ENCODE data around the gene MSRB1. TPM values are rescaled to one million over a fixed set of nuclear protein-coding genes. Genes with fewer than 3 reads are reported as not detected.
"Not testable (repeated sequence)": the region's sequence is repeated elsewhere in the genome, so short reads cannot be mapped to it uniquely, and the experiment has no call there.

Gene MSRB1
- total RNA-seq, 2 experiments from 2014 or later = 13.2 to 13.9 TPM

DNA sequence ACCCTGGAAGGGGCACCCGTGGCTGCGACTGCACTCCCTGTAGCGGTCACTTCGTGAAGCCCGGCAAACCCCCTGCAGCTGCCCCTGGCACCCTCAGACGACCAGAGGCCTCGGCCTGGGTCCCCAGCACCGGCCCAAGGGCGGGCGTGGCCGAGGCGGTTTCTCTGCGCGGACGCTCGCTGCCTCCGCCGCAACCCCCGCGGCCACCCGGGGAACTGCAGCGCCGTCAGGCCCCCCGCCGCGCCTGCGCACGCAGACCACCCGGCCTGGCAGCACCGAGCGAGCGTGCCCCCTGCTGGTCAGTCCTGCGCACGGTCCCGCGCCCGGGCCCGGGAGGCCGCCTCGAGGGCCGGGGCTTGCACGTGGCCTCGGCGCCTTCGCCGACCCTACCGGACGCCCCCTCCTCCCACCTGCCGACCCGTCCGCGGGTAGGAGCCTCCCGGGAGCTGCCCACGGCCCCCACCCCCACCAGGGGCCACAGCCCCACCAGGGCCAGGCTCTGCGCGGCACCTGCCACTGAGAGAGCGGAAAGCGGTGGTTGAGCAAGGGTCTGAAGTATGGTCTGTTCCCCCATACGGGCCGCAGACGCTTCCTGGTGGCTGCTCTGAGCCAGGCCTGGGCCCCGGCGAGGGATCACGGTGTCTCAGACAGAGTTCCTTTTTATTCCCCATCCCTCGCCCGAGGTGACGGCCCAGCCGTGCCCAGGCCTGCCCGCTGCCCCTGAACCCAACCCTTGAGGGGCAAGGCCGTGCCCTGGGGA is 13.2 kb downstream of the MSRB1 start:
- peaks cover 4% of the 10 kb centered on the region for H3K27me3 Mint-ChIP-seq (ENCODE audit: low read depth)
- H3K27ac Mint-ChIP-seq = peak overlapping the region; percentile 55
- ChIA-PET POLR2A (interaction anchor here (1.1 kb wide), 1 partner anchor 35 kb away, joined by 4 read pairs; the partner anchor contains the start of gene RPS2), CTCF (interaction anchor here (0.7 to 2.8 kb wide), 14 partner anchors 9 to 470 kb away, joined by 3 to 14 read pairs (median 3); partner anchors contain the start of genes MEIOB, NUBP2 and SPSB3)
- H3K4me1 Mint-ChIP-seq (ENCODE audit: low read depth) = peaks cover 2% of the 10 kb centered on the region
- no peaks in the 10 kb centered on the region for H3K36me3 Mint-ChIP-seq (ENCODE audit: low read depth)
- peak overlapping the region; percentile 63 for H3K4me3 Mint-ChIP-seq
- no peaks in the 10 kb centered on the region for H3K9me3 Mint-ChIP-seq (ENCODE audit: insufficient read depth)
- ATAC-seq (peak; percentile 96), DNase-seq (peak; percentile 92)

DNA sequence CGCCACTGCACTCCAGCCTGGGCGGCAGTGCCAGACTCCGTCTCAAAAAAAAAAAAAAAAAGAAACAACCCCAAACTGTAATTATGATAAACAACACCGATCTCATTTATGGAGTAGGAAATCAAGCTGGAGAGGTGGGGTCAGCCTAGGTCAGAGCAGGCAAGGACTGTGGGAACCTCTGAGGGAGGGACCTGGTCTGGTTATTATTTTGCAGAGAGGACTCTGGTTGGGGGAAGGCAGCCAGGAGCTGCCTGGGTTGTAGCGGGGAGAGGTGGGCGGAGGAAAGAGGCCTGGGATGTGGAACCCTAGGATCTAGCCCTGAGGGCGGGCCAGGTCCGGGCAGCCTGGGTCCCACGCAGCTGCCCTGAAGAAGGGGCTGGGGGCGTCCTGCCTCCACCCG is 13.9 kb downstream of the MSRB1 start:
- ChIA-PET POLR2A (interaction anchor here (1.1 kb wide), 1 partner anchor 36 kb away, joined by 4 read pairs; the partner anchor contains the start of gene RPS2), CTCF (interaction anchor here (0.7 to 2.8 kb wide), 12 partner anchors 9 to 303 kb away, joined by 3 to 14 read pairs (median 4); partner anchors contain the start of genes MEIOB, NUBP2 and SPSB3)
- ATAC-seq (peak; percentile 31), DNase-seq (no peak)
- Mint-ChIP-seq H3K27ac (no peak overlapping the region), H3K27me3 (ENCODE audit: low read depth) (peaks cover 10% of the 10 kb centered on the region), H3K4me3 (peak overlapping the region; percentile 56), H3K4me1 (ENCODE audit: low read depth) (peaks cover 2% of the 10 kb centered on the region), H3K36me3 (ENCODE audit: low read depth) (no peaks in the 10 kb centered on the region), H3K9me3 (ENCODE audit: insufficient read depth) (no peaks in the 10 kb centered on the region)

DNA sequence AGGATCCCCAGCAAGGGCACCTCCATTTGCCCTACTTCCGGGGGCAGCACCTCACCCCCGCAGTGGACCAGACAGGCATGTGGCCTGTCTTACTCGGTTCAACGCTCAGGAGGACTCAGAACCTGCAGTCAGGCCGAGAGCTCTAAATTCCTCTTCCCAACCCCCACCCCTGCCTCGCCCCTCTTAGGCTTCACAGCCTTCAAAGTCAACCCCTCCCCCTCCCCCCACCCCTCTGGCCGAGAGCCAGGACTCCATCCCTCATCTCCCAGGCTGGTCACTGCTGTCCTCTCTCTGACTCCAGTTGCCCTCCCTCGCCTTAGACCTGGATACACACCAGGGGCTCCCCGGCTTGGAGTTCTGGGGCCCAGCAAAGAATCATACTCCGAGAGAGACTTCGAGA is 16.7 kb downstream of the MSRB1 start:
- POLR2A ChIA-PET = no interaction called here
- no peaks in the 10 kb centered on the region for H3K9me3 Mint-ChIP-seq (ENCODE audit: insufficient read depth)
- no peaks in the 10 kb centered on the region for H3K36me3 Mint-ChIP-seq (ENCODE audit: low read depth)
- ATAC-seq (no peak), DNase-seq (no peak)
- H3K4me1 Mint-ChIP-seq (ENCODE audit: low read depth) = peaks cover 2% of the 10 kb centered on the region
- CTCF ChIA-PET = interaction anchor here (1.0 kb wide), 1 partner anchor 144 kb away, joined by 4 read pairs; the partner anchor contains the start of genes NUBP2 and SPSB3
- H3K4me3 Mint-ChIP-seq = no peak overlapping the region
- no peak overlapping the region for H3K27ac Mint-ChIP-seq
- H3K27me3 Mint-ChIP-seq (ENCODE audit: low read depth) = peaks cover 28% of the 10 kb centered on the region

DNA sequence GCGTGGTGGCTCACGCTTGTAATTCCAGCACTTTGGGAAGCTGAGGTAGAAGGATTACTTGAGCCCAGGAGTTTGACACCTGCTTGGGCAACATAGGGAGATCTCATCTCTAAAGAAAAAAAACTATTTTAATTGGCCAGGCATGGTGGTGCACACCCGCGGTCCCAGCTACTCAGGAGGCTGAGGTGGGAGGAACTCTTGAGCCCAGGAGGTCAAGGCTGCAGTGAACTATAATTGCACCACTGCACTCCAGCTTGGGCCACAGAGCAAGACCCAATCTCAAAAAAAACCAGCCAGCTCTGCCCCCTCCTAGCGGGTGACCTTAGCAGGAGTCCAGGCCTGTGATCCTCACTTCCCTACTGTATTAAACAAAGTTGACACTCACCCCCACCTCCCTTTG is 18.9 kb downstream of the MSRB1 start:
- DNase-seq (no peak), ATAC-seq (no peak)
- ChIA-PET POLR2A (no interaction called here), CTCF (interaction anchor here (0.9 kb wide), 1 partner anchor 20 kb away, joined by 3 read pairs; no protein-coding TSS in a partner anchor)
- H3K4me1 Mint-ChIP-seq (ENCODE audit: low read depth) = peaks cover 3% of the 10 kb centered on the region
- H3K4me3 Mint-ChIP-seq = no peak overlapping the region
- no peaks in the 10 kb centered on the region for H3K9me3 Mint-ChIP-seq (ENCODE audit: insufficient read depth)
- no peak overlapping the region for H3K27ac Mint-ChIP-seq
- H3K27me3 Mint-ChIP-seq (ENCODE audit: low read depth) = peaks cover 43% of the 10 kb centered on the region
- H3K36me3 Mint-ChIP-seq (ENCODE audit: low read depth) = no peaks in the 10 kb centered on the region

DNA sequence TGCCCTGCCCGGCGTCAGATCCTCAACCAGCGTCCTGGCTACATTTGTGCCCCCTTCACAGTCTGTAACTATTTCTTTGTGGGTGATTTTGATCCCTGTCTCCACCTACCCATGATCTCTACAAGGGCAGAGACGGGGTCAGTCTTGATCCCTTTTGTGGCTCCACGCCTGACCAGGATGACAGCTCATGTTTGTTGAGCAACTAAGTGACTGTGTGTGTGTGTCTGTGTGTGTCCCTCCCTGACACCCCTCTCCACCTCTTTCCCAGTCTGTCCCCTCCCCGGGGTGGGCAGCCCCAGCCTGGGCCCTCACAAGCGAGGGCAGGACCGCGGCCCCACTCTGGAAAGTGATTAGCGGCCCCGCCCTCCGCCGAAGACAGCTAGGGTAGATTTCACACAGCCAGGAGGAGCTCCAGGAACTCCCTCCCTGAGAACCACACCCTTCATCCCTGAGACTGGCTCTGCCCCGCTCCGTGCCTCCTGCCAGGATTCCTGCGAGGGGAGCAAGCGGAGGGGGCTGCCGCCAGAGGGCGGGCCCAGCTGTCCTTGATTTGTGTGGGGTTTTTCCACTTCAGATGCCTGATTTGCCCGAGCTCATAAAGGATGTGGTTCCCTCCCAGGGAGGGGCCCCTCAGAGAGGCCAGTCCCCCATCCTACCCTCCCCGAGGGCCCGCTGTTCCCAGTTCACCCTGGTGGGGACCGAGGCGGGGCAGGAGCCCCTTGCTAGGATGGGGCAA is 19.5 kb downstream of the MSRB1 start:
- Mint-ChIP-seq H3K36me3 (ENCODE audit: low read depth) (no peaks in the 10 kb centered on the region), H3K27me3 (ENCODE audit: low read depth) (peaks cover 47% of the 10 kb centered on the region), H3K4me3 (no peak overlapping the region), H3K4me1 (ENCODE audit: low read depth) (peaks cover 2% of the 10 kb centered on the region), H3K9me3 (ENCODE audit: insufficient read depth) (no peaks in the 10 kb centered on the region), H3K27ac (no peak overlapping the region)
- DNase-seq (no peak), ATAC-seq (no peak)
- ChIA-PET CTCF (interaction anchor here (0.9 kb wide), 1 partner anchor 19 kb away, joined by 3 read pairs; no protein-coding TSS in a partner anchor), POLR2A (interaction anchor here (0.8 kb wide), 1 partner anchor 141 kb away, joined by 3 read pairs; the partner anchor contains the start of genes NUBP2 and SPSB3)

DNA sequence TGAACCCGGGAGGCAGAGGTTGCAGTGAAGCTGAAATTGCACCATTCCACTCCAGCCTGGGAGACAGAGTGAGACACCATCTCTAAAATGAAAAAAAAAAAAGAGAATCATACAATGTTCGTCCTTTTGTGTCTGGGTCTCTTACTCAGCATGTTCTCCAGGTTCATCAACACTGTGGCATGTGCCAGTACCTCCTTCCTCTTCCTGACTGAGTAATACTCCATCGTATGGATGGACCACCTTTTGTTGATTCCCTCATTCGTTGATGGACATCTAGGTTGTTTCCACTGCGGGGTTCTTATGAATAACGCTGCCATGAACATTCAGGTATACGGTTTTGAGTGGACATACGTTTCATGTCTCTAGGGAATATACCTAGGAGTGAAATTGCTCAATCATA is 20.6 kb downstream of the MSRB1 start:
- DNase-seq (no peak), ATAC-seq (no peak)
- CTCF ChIA-PET = no interaction called here
- Mint-ChIP-seq H3K27me3 (ENCODE audit: low read depth) (peaks cover 49% of the 10 kb centered on the region), H3K4me1 (ENCODE audit: low read depth) (peaks cover 2% of the 10 kb centered on the region), H3K36me3 (ENCODE audit: low read depth) (no peaks in the 10 kb centered on the region), H3K27ac (no peak overlapping the region), H3K9me3 (ENCODE audit: insufficient read depth) (no peaks in the 10 kb centered on the region), H3K4me3 (no peak overlapping the region)
- POLR2A ChIA-PET = no interaction called here

DNA sequence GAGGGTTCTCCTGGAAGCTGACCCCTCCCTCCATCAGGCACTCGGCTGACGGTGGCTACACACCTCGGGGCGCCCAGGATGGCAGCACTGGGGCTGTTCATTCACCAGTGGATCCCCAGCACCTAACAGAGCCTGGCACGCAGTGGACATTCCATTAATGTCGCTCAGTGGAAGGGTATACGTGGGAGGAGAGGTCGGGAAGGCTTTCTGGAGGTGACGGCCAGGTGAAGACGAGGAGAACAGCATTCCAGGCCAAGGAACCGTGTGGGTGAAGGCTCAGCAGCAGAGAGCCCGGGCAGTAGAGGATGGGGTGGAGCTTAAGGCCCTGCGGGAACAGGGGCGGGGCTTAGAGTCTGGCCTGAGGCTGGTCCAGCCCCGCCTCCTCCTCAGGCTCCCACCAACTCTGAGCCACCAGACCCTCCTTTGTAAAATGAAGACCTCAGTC is 22.2 kb downstream of the MSRB1 start:
- no peak overlapping the region for H3K4me3 Mint-ChIP-seq
- CTCF ChIA-PET = interaction anchor here (1.2 kb wide), 1 partner anchor 56 kb away, joined by 3 read pairs; no protein-coding TSS in a partner anchor
- peaks cover 2% of the 10 kb centered on the region for H3K4me1 Mint-ChIP-seq (ENCODE audit: low read depth)
- no peaks in the 10 kb centered on the region for H3K36me3 Mint-ChIP-seq (ENCODE audit: low read depth)
- ATAC-seq (peak; percentile 79), DNase-seq (peak; percentile 32)
- no peaks in the 10 kb centered on the region for H3K9me3 Mint-ChIP-seq (ENCODE audit: insufficient read depth)
- no peak overlapping the region for H3K27ac Mint-ChIP-seq
- peaks cover 65% of the 10 kb centered on the region for H3K27me3 Mint-ChIP-seq (ENCODE audit: low read depth)
- POLR2A ChIA-PET = no interaction called here

DNA sequence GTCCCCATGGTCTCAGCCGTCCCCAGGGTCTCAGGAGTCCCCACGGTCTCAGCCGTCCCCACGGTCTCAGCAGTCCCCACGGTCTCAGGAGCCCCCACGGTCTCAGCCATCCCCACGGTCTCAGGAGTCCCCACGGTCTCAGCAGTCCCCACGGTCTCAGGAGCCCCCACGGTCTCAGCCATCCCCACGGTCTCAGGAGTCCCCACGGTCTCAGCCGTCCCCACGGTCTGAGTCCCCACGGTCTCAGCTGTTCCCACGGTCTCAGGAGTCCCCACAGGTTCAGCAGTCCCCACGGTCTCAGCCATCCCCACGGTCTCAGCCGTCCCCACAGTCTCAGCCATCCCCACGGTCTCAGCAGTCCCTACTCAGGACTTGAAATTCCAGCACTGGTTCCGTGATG is 22.9 kb downstream of the MSRB1 start:
- H3K4me1 Mint-ChIP-seq (ENCODE audit: low read depth); H3K27ac Mint-ChIP-seq; POLR2A ChIA-PET; H3K9me3 Mint-ChIP-seq (ENCODE audit: insufficient read depth); ATAC-seq; H3K36me3 Mint-ChIP-seq (ENCODE audit: low read depth); DNase-seq; H3K4me3 Mint-ChIP-seq: not testable (repeated sequence)
- H3K27me3 Mint-ChIP-seq (ENCODE audit: low read depth) = peaks cover 69% of the 10 kb centered on the region
- CTCF ChIA-PET = interaction anchor here (0.8 to 1.2 kb wide), 2 partner anchors 9 to 56 kb away, joined by 3 read pairs; no protein-coding TSS in a partner anchor

DNA sequence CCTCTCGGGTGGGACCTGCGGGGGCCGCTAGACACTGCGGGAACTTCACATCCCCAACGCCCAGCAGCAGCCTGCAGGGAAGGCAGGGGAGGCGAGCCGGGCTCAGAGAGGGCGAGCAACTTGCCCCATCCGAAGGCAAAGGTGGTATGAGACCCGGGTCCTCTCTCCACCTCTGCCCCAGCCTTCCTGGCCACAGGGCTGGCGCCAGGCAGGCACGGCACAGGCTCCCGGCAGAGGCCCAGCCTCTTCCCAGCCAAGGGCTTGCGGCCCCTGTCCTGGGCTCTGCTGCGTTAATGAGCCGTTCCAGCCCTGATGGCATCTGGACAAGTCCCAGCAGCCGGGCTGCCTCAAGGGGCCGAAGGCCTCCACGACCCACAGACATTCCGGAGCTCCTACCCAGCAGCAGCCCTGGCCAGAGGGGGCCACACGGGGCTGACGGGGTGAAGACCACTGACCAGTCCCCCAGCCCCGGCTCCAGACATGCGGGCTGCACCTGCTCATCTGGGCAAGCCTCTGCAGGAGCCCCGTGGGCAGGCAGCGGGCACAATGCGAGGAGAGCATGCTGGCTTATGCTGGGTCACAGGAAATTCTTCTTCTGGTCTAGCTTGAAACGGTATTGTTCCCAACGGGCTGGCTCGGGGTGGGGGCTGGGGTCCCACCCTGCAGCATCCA is 23.5 kb downstream of the MSRB1 start:
- ATAC-seq (no peak), DNase-seq (no peak)
- no peaks in the 10 kb centered on the region for H3K9me3 Mint-ChIP-seq (ENCODE audit: insufficient read depth)
- no peak overlapping the region for H3K4me3 Mint-ChIP-seq
- peaks cover 2% of the 10 kb centered on the region for H3K4me1 Mint-ChIP-seq (ENCODE audit: low read depth)
- no peaks in the 10 kb centered on the region for H3K36me3 Mint-ChIP-seq (ENCODE audit: low read depth)
- H3K27ac Mint-ChIP-seq = no peak overlapping the region
- CTCF ChIA-PET = interaction anchor here (0.8 kb wide), 1 partner anchor 10 kb away, joined by 3 read pairs; no protein-coding TSS in a partner anchor
- POLR2A ChIA-PET = no interaction called here
- peaks cover 67% of the 10 kb centered on the region for H3K27me3 Mint-ChIP-seq (ENCODE audit: low read depth)

DNA sequence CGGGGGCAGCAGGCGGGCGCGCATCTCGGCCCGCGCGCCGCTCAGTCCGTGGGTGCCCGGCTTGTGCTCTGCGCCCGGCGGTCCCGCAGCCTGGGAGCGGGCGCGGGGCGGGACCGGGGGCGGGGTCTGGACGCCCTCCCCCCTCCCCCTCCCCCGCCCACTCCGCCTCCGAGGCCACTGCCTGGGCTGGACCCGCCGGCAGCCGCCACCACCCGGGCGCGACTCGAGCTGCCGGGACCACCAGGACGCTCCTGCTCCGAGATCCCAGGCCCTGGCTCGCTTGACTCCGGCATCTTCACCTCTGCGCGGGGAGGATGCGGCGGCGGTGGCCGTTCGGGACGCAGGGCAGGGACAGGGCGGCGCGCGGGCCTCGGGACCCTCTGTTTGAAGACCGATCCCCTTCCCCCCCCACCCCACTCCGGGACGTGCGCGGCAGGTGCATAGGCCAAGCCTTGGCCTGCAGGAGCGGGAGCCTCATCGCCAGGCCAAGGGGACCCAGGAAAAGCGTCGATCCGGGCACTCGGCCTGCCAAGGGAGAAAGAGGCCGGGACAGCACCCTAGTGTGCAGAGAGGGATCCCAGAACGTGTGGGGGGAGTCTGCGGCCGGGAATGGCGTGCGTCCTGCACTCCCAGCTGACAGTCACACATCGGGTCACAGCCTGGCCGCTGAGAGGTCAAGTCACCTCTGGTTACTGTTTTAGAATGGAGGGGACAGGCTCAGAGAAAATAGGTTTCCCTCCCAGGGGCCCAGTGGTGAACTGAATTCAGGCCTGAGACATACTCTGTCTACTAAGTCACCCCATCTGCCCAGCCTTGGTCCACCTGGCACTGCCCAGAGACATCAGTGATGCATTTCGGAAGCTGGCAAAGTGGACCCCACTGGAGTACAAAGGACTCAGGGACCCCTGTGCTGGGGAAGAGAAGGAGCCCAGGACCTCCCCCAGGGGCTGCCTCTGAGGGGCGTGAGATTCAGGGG is 24.4 kb downstream of the MSRB1 start, which contains the start of gene HS3ST6:
Gene HS3ST6, minus strand, starts transcription at position 65 of the 976 bp plus-strand sequence. CDS start 92 bp downstream, outside the sequence.
- peaks cover 59% of the 10 kb centered on the region for H3K27me3 Mint-ChIP-seq (ENCODE audit: low read depth)
- CTCF ChIA-PET = no interaction called here
- H3K4me1 Mint-ChIP-seq (ENCODE audit: low read depth) = peaks cover 2% of the 10 kb centered on the region
- POLR2A ChIA-PET = no interaction called here
- DNase-seq = no peak
- H3K4me3 Mint-ChIP-seq = no peak within 1 kb of the TSS
- no peak within 1 kb of the TSS for H3K27ac Mint-ChIP-seq
- ATAC-seq = no peak
- no peaks in the 10 kb centered on the region for H3K36me3 Mint-ChIP-seq (ENCODE audit: low read depth)
- no peaks in the 10 kb centered on the region for H3K9me3 Mint-ChIP-seq (ENCODE audit: insufficient read depth)
